ENCODE results near the gene ZNF70.

DNA sequence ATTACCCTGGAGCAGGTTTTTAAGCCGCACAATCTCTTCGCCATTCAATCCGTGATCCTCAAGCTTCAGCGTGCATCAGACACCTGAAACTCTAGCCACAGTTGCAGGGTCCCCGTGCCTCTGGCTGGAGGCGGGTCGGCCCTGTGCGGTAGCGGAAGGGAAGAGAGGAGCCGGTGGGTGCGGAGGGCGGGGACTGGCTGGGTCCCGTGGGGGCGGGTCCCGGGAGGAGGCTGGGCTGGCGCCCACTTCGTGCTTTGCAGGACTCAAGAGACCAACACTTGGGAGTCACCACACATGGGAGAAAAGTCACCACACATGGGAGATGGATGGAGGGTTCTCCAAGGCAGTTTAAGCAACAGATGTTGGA, 12.7 kb upstream of the ZNF70 start:
- no peak for TF ChIP-seq POLR2A (IDR thresholded peaks at IDR 0.05)
- TF ChIP-seq, protein P1, sequence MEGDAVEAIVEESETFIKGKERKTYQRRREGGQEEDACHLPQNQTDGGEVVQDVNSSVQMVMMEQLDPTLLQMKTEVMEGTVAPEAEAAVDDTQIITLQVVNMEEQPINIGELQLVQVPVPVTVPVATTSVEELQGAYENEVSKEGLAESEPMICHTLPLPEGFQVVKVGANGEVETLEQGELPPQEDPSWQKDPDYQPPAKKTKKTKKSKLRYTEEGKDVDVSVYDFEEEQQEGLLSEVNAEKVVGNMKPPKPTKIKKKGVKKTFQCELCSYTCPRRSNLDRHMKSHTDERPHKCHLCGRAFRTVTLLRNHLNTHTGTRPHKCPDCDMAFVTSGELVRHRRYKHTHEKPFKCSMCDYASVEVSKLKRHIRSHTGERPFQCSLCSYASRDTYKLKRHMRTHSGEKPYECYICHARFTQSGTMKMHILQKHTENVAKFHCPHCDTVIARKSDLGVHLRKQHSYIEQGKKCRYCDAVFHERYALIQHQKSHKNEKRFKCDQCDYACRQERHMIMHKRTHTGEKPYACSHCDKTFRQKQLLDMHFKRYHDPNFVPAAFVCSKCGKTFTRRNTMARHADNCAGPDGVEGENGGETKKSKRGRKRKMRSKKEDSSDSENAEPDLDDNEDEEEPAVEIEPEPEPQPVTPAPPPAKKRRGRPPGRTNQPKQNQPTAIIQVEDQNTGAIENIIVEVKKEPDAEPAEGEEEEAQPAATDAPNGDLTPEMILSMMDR (IDR thresholded peaks at IDR 0.05), result no peak

All from right lobe of liver (tissue), 4 donors.